Lower leg skin (tissue), 4 donors: Measurements from ENCODE around the gene MEST. TPM values are rescaled to one million over a fixed set of nuclear protein-coding genes. Genes with fewer than 3 reads are reported as not detected.
"Not testable (repeated sequence)": the region's sequence is repeated elsewhere in the genome, so short reads cannot be mapped to it uniquely, and the experiment has no call there.

Source experiments
- DNase-seq, 2 donors: peaks; one replicate each; pipeline ENCODE4 v3.0.0-alpha.2; 2019; ENCODE audit warnings: low spot score in 2 of 2
- H3K4me3 ChIP-seq: fragments of 200-600 bp; sonication (generic); 2 replicates; pipeline ENCODE4 v1.5.1; 2017; ENCODE audit warnings: mild to moderate bottlenecking, low read depth; ENCODE audit not compliant: poor library complexity, severe bottlenecking
- CTCF ChIP-seq, 3 donors: fragments of 450-650 bp; IDR thresholded peaks; one replicate each; pipeline ENCODE4 v1.5.1; 2016; ENCODE audit warnings: antibody characterized with exemption in 3 of 3, mild to moderate bottlenecking in 3 of 3, moderate library complexity in 2 of 3
- POLR2A ChIP-seq, 2 donors: fragments of 450-650 bp; IDR thresholded peaks; one replicate each; pipeline ENCODE4 v1.6.1; 2016 to 2017; ENCODE audit warnings: antibody characterized with exemption in 2 of 2, mild to moderate bottlenecking in 1 of 2, moderate library complexity in 1 of 2
- WGBS, 2 donors: methylation state at CpG; one replicate each; pipeline ENCODE4 v1.1.5; 2018; 5-methylcytosine and 5-hydroxymethylcytosine counted together
- intact Hi-C: fragments of 100-400 bp; cut with DNase I; formaldehyde crosslinking; loops from one replicate; pipeline ENCODE4 v1.15.0; 2023; ENCODE audit warnings: low total_unique reads
- total RNA-seq, 4 donors: library from RNA; depleted of rRNA; stranded (reverse); fragments of >200 nt; gene quantifications; one replicate each; pipeline ENCODE4 v1.1.0, GENCODE V29; 2016

The MEST gene
- total RNA-seq, 4 donors from 2014 or later: 0.79 to 6.8 (median 4.9) TPM

GRCh38 chr7:130500463-130500862 is 8.6 kb downstream of the MEST start:
- no peak for TF ChIP-seq POLR2A (IDR thresholded peaks at IDR 0.05)
- TF ChIP-seq CTCF (IDR thresholded peaks at IDR 0.05): no peak
- no peak overlapping the region for H3K4me3 ChIP-seq
- intact Hi-C loops: no loop called here
- DNase-seq: no peak
- 79 to 83% methylated on average over 8 of the region's 8 CpGs for WGBS, 2 donors

- intact Hi-C loops: no loop called here
- DNase-seq: no peak
- 46 to 100% methylated on average over 2 of the region's 2 CpGs for WGBS, 2 donors
- H3K4me3 ChIP-seq: no peak overlapping the region
- TF ChIP-seq POLR2A (IDR thresholded peaks at IDR 0.05) (no peak), CTCF (IDR thresholded peaks at IDR 0.05) (no peak)
These were observed 9.0 kb downstream of the MEST start for GRCh38 chr7:130500910-130501309.

DNA sequence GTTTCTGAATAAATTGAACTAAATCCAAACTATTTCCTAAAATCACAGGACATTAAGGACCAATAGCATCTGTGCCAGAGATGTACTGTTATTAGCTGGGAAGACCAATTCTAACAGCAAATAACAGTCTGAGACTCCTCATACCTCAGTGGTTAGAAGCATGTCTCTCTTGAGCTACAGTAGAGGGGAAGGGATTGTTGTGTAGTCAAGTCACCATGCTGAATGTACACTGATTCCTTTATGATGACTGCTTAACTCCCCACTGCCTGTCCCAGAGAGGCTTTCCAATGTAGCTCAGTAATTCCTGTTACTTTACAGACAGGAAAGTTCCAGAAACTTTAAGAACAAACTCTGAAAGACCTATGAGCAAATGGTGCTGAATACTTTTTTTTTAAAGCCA is 13.9 kb downstream of the MEST start:
- DNase-seq: no peak
- H3K4me3 ChIP-seq: no peak overlapping the region
- TF ChIP-seq POLR2A (IDR thresholded peaks at IDR 0.05) (no peak), CTCF (IDR thresholded peaks at IDR 0.05) (no peak)
- intact Hi-C loops: no loop called here

DNA sequence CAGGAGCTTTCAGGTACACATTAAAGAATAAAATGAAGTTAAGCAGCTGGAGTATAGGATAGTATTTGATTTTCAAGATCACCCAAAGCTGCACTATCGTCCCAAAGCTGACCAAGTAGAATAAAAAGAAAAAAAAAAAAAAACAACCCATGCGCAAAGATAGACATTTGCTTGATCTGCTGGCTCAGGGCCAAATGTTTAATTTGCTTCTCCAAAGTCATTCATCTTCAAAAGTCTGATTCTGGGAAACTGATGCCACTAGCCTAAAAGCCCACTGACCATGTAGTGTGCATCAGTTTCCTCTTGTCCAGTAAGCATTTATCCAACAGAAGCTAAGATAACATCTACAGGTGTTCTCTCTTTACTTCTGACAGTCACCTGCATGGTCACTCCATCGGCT is 14.5 kb downstream of the MEST start:
- H3K4me3 ChIP-seq: no peak overlapping the region
- WGBS, 2 donors: 94 to 96% methylated on average over 3 of the region's 3 CpGs
- intact Hi-C loops: no loop called here
- DNase-seq: no peak
- TF ChIP-seq CTCF (IDR thresholded peaks at IDR 0.05) (no peak), POLR2A (IDR thresholded peaks at IDR 0.05) (no peak)

GRCh38 chr7:130512038-130512437 is 20.2 kb downstream of the MEST start:
- H3K4me3 ChIP-seq, intact Hi-C loops, DNase-seq: not testable (repeated sequence)
- 94 to 96% methylated on average over 3 of the region's 3 CpGs for WGBS, 2 donors

DNA sequence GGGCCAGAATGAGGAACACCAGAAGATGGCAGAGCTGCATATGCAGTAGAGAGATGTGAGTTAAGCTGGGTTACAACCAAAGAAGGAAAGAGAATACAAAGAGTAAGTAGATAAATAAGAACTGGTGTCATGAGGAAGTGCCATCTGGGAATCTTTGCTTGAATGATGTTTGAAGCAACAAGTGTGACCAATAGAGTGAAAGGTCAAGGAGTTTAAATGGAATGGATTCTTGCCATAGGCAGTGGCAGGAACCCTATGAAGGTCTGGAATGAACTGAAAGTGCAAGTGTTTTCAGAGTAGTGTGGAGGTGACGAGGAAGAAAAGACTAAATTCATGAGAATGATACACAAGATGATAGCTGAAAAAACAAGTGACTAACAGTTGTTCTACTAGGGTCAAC is 21.6 kb downstream of the MEST start:
- no peak for DNase-seq
- intact Hi-C loops: no loop called here
- TF ChIP-seq CTCF (IDR thresholded peaks at IDR 0.05): no peak
- no peak for TF ChIP-seq POLR2A (IDR thresholded peaks at IDR 0.05)
- no peak overlapping the region for H3K4me3 ChIP-seq
- 97 to 100% methylated on average over 1 of the region's 1 CpG for WGBS, 2 donors
